ENCODE data around the gene ENAH. TPM values are rescaled to one million over a fixed set of nuclear protein-coding genes. Genes with fewer than 3 reads are reported as not detected.

ENAH gene
- total RNA-seq, 1 donor from 2014 or later: 179 TPM

DNA sequence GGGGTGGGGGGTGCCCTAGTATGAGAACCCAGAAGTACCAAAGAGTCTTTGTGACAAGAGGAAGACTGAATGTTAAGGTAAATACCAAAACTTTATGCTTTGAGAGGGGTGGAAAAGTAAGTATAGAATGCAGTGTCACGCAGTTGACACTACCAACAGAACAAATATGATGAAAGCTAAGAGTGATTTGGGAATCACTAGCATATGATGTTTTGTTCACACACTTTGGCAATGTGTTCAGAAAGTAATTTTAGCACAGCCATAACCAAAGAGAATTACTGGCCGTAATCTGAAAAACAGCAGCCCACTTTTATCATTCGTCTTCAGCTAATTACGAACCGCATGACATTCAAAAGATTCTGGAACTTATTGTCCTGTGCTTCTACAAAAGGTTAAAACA, 59.5 kb downstream of the ENAH start:
- TF ChIP-seq, protein P1, sequence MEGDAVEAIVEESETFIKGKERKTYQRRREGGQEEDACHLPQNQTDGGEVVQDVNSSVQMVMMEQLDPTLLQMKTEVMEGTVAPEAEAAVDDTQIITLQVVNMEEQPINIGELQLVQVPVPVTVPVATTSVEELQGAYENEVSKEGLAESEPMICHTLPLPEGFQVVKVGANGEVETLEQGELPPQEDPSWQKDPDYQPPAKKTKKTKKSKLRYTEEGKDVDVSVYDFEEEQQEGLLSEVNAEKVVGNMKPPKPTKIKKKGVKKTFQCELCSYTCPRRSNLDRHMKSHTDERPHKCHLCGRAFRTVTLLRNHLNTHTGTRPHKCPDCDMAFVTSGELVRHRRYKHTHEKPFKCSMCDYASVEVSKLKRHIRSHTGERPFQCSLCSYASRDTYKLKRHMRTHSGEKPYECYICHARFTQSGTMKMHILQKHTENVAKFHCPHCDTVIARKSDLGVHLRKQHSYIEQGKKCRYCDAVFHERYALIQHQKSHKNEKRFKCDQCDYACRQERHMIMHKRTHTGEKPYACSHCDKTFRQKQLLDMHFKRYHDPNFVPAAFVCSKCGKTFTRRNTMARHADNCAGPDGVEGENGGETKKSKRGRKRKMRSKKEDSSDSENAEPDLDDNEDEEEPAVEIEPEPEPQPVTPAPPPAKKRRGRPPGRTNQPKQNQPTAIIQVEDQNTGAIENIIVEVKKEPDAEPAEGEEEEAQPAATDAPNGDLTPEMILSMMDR (conservative IDR thresholded peaks at IDR 0.05): no peak
- no peak for DNase-seq (ENCODE audit: low read depth, low spot score)
- H3K36me3 Mint-ChIP-seq (ENCODE audit: low read depth): no peaks in the 10 kb centered on the region
- H3K27ac Mint-ChIP-seq (ENCODE audit: unreplicated experiment): no peak overlapping the region
- H3K4me3 Mint-ChIP-seq: no peak overlapping the region
- no peaks in the 10 kb centered on the region for H3K27me3 Mint-ChIP-seq (ENCODE audit: low read depth)
- H3K9me3 Mint-ChIP-seq: no peaks in the 10 kb centered on the region
- H3K4me1 Mint-ChIP-seq: peaks cover 24% of the 10 kb centered on the region

DNA sequence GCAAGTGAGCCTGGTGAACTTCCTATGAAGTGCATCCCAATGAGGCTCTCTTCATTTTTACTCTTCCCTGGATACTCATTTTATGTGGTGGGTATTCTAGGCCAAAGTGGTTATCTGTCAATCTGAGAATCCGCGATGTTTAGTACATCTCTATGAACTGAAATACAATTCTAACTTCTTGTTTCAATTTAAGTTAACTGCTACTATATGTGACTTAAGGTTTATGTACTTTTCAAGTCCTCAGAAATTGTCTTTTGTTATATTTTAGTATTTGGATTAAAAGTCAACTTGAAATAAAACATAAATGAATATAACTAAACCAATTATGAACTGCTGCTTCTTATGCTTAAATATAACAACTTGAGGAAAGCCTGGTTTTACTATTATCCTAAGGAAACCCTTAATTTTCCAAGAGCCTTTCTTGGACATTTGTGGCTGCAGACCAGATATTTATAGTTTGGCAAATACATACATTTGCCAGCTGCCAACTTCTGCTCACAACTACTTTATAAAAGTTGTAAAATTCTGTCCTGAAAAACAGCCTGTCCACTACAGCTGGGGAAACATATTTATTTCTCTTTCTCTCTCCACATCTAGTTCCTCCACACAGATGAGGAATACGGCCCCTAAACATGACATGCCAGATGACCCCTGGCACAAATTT, 60.4 kb downstream of the ENAH start:
- TF ChIP-seq, protein P1 (conservative IDR thresholded peaks at IDR 0.05): no peak
- no peak for DNase-seq (ENCODE audit: low read depth, low spot score)
- peaks cover 25% of the 10 kb centered on the region for H3K4me1 Mint-ChIP-seq
- peaks cover 5% of the 10 kb centered on the region for H3K36me3 Mint-ChIP-seq (ENCODE audit: low read depth)
- no peak overlapping the region for H3K27ac Mint-ChIP-seq (ENCODE audit: unreplicated experiment)
- no peaks in the 10 kb centered on the region for H3K9me3 Mint-ChIP-seq
- no peak overlapping the region for H3K4me3 Mint-ChIP-seq
- H3K27me3 Mint-ChIP-seq (ENCODE audit: low read depth): no peaks in the 10 kb centered on the region

DNA sequence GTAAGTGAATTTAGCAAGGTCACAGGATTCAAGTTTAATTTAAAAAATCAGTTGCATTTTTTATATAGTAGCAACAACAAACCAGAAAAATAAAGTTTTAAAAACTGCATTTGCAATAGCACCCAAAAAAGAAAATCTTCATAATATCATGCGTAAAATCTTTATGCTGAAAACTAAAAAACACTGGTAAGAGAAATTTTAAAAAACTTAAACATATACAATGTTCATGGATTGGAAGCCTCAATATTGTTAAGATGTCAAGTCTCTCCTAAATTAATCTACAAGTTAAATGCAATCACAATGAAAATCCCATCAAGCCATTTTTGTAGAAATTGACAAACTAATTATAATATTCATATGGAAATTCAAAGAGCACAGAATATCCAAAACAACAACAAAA, 65.6 kb downstream of the ENAH start:
- Mint-ChIP-seq H3K27ac (ENCODE audit: unreplicated experiment) (no peak overlapping the region), H3K9me3 (no peaks in the 10 kb centered on the region), H3K36me3 (ENCODE audit: low read depth) (peaks cover 8% of the 10 kb centered on the region), H3K4me1 (peaks cover 27% of the 10 kb centered on the region), H3K27me3 (ENCODE audit: low read depth) (no peaks in the 10 kb centered on the region), H3K4me3 (no peak overlapping the region)
- DNase-seq (ENCODE audit: low read depth, low spot score): no peak
- TF ChIP-seq, protein P1 (conservative IDR thresholded peaks at IDR 0.05): no peak

DNA sequence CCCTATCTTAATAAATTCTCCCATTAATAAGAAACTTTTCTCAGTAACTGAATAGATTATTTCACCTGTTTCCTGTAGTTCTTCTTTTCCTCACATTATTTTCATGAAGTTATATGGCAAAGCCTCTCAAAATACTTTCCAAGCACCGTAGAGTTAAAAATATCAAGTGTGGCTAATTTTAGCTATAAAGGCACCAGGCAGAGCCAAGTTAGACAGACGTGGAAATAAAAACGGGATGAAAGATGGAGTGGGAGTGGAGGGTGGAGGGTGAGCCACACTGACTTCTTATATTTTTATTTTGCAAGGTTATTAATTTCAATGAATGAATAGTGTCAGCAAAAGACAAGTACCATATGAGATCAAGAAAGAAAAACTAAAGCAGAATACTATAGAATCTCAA, 71.7 kb downstream of the ENAH start:
- H3K9me3 Mint-ChIP-seq: no peaks in the 10 kb centered on the region
- TF ChIP-seq, protein P1 (conservative IDR thresholded peaks at IDR 0.05): no peak
- no peaks in the 10 kb centered on the region for H3K27me3 Mint-ChIP-seq (ENCODE audit: low read depth)
- H3K4me1 Mint-ChIP-seq: peaks cover 53% of the 10 kb centered on the region
- H3K36me3 Mint-ChIP-seq (ENCODE audit: low read depth): peaks cover 6% of the 10 kb centered on the region
- no peak overlapping the region for H3K27ac Mint-ChIP-seq (ENCODE audit: unreplicated experiment)
- DNase-seq (ENCODE audit: low read depth, low spot score): no peak
- no peak overlapping the region for H3K4me3 Mint-ChIP-seq

DNA sequence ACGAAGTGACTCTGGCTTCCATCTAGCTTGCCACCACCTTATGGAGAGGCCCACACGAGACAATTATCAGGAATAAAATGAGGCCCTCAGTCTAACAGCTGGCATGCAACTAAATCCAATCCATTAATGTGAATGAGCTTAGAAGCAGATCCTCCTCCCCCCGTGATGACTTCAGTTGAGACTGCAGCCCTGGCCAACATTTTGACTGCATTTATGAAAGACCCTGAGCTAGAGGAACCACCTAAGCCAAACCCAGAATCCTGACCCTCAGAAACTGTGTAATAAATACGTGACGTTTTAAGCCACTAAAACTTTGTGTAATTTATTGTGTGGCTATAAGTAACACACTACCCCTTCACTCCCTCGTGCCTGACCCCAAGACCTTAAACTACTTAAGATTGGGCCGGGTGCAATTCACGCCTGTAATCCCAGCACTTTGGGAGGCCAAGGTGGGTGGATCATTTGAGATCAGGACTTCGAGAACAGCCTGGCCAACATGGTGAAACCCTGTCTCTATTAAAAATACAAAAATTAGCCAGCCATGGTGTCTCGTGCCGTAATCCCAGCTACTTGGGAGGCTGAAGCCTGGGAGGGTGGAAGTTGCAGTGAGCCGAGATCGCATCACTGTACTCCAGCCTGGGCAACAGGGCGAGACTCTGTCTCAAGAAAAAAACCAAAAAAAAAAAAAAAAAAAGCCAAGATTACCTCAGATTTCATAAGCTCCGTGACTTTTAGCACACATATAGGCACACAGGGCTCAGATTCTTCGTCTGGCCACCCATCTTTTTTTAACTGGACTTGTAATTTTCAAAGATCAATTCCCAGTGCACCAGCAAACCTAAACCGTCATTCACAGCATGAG, 72.5 kb downstream of the ENAH start:
- H3K27ac Mint-ChIP-seq (ENCODE audit: unreplicated experiment): peak overlapping the region; percentile 23
- H3K36me3 Mint-ChIP-seq (ENCODE audit: low read depth): peaks cover 6% of the 10 kb centered on the region
- TF ChIP-seq, protein P1 (conservative IDR thresholded peaks at IDR 0.05): no peak
- H3K4me1 Mint-ChIP-seq: peaks cover 58% of the 10 kb centered on the region
- no peaks in the 10 kb centered on the region for H3K9me3 Mint-ChIP-seq
- DNase-seq (ENCODE audit: low read depth, low spot score): no peak
- no peaks in the 10 kb centered on the region for H3K27me3 Mint-ChIP-seq (ENCODE audit: low read depth)
- H3K4me3 Mint-ChIP-seq: no peak overlapping the region
